Parathyroid adenoma (tissue), 2 donors: Measurements from ENCODE around the gene IFI16.
A peak's percentile ranks its signal among the peaks of the same experiment; 100 is the strongest.

ENCODE experiments used
- H2AFZ ChIP-seq: fragments of 300-600 bp; sonication (generic); one replicate; pipeline ENCODE4 v1.7.0; 2017; ENCODE audit warnings: antibody characterized with exemption, mild to moderate bottlenecking
- H3K27ac ChIP-seq: fragments of 300-600 bp; sonication (generic); one replicate; pipeline ENCODE4 v1.7.0; 2017
- H3K27me3 ChIP-seq: fragments of 300-600 bp; sonication (generic); one replicate; pipeline ENCODE4 v1.7.0; 2017; ENCODE audit warnings: low read length; ENCODE audit not compliant: control insufficient read depth, insufficient read depth
- H3K36me3 ChIP-seq: fragments of 300-600 bp; sonication (generic); one replicate; pipeline ENCODE4 v1.7.0; 2017; ENCODE audit warnings: low read length; ENCODE audit not compliant: control insufficient read depth, insufficient read depth
- H3K4me1 ChIP-seq: fragments of 300-600 bp; sonication (generic); one replicate; pipeline ENCODE4 v1.7.0; 2017; ENCODE audit warnings: control low read depth
- H3K4me2 ChIP-seq: fragments of 300-600 bp; sonication (generic); one replicate; pipeline ENCODE4 v1.7.0; 2017; ENCODE audit warnings: low read length
- H3K4me3 ChIP-seq: fragments of 300-600 bp; sonication (generic); one replicate; pipeline ENCODE4 v1.7.0; 2017; ENCODE audit warnings: low read depth, low read length
- H3K79me2 ChIP-seq: fragments of 300-600 bp; sonication (generic); one replicate; pipeline ENCODE4 v1.7.0; 2017; ENCODE audit warnings: control low read depth
- H3K9ac ChIP-seq: fragments of 300-600 bp; sonication (generic); one replicate; pipeline ENCODE4 v1.7.0; 2017; ENCODE audit warnings: mild to moderate bottlenecking
- H3K9me3 ChIP-seq: fragments of 300-600 bp; sonication (generic); one replicate; pipeline ENCODE4 v1.7.0; 2017; ENCODE audit warnings: low read length; ENCODE audit not compliant: control insufficient read depth
- CTCF ChIP-seq: fragments of 300-600 bp; sonication (generic); IDR thresholded peaks from one replicate; pipeline ENCODE4 v1.7.0; 2017; ENCODE audit warnings: antibody characterized with exemption, mild to moderate bottlenecking
- donor health status: primary hyperparathyroidism.

The IFI16 gene

GRCh38 chr1:159009704-159010361 lies at the start of gene IFI16:
IFI16 (plus strand) TSS chr1:159009907; CDS start chr1:159014681, 4,774 bp downstream.
- peak within 1 kb of the TSS; percentile 69 for H3K27ac ChIP-seq
- no peak for TF ChIP-seq CTCF
- H3K9me3 ChIP-seq, result no peaks in the 10 kb centered on the region
- H3K79me2 ChIP-seq, result no peaks in the 10 kb centered on the region
- no peaks in the 10 kb centered on the region for H3K36me3 ChIP-seq
- H3K4me2 ChIP-seq, result peak within 1 kb of the TSS; percentile 30
- H3K27me3 ChIP-seq, result no peaks in the 10 kb centered on the region
- H3K9ac ChIP-seq, result no peak within 1 kb of the TSS
- H2AFZ ChIP-seq, result no peak within 1 kb of the TSS
- peak within 1 kb of the TSS; percentile 52 for H3K4me3 ChIP-seq
- H3K4me1 ChIP-seq, result no peaks in the 10 kb centered on the region

- H3K27me3 ChIP-seq, result no peaks in the 10 kb centered on the region
- H3K4me2 ChIP-seq, result no peak overlapping the region
- no peak overlapping the region for H3K4me3 ChIP-seq
- H3K27ac ChIP-seq, result no peak overlapping the region
- H2AFZ ChIP-seq, result no peak overlapping the region
- no peaks in the 10 kb centered on the region for H3K79me2 ChIP-seq
- H3K9ac ChIP-seq, result no peak overlapping the region
- TF ChIP-seq CTCF, result no peak
- H3K9me3 ChIP-seq, result no peaks in the 10 kb centered on the region
- H3K4me1 ChIP-seq, result no peaks in the 10 kb centered on the region
- no peaks in the 10 kb centered on the region for H3K36me3 ChIP-seq
These were observed 48.5 kb upstream of the IFI16 start for GRCh38 chr1:158961178-158961577.

- no peak overlapping the region for H3K27ac ChIP-seq
- no peaks in the 10 kb centered on the region for H3K79me2 ChIP-seq
- H3K4me2 ChIP-seq, result no peak overlapping the region
- H2AFZ ChIP-seq, result no peak overlapping the region
- H3K27me3 ChIP-seq, result no peaks in the 10 kb centered on the region
- H3K36me3 ChIP-seq, result no peaks in the 10 kb centered on the region
- H3K9me3 ChIP-seq, result no peaks in the 10 kb centered on the region
- H3K4me3 ChIP-seq, result no peak overlapping the region
- H3K4me1 ChIP-seq, result no peaks in the 10 kb centered on the region
- H3K9ac ChIP-seq, result no peak overlapping the region
- TF ChIP-seq CTCF, result no peak
These were observed 46.7 kb upstream of the IFI16 start for GRCh38 chr1:158962983-158963382.

- Histone ChIP-seq H3K27ac (no peak overlapping the region), H3K36me3 (no peaks in the 10 kb centered on the region), H3K4me3 (no peak overlapping the region), H3K9me3 (no peaks in the 10 kb centered on the region), H3K4me2 (no peak overlapping the region), H3K79me2 (no peaks in the 10 kb centered on the region), H3K4me1 (no peaks in the 10 kb centered on the region), H2AFZ (no peak overlapping the region), H3K9ac (no peak overlapping the region), H3K27me3 (no peaks in the 10 kb centered on the region)
- no peak for TF ChIP-seq CTCF
These were observed 40.5 kb upstream of the IFI16 start for GRCh38 chr1:158969166-158969565.

GRCh38 chr1:158969855-158970254 lies 39.9 kb upstream of the IFI16 start:
- Histone ChIP-seq H3K4me1 (no peaks in the 10 kb centered on the region), H3K4me3 (no peak overlapping the region), H3K36me3 (no peaks in the 10 kb centered on the region), H3K27ac (no peak overlapping the region), H3K27me3 (no peaks in the 10 kb centered on the region), H3K9ac (no peak overlapping the region), H3K9me3 (no peaks in the 10 kb centered on the region), H3K4me2 (no peak overlapping the region), H3K79me2 (no peaks in the 10 kb centered on the region), H2AFZ (no peak overlapping the region)
- no peak for TF ChIP-seq CTCF
